Measurements from ENCODE around the gene LTBP4.
"Not testable (repeated sequence)": the region's sequence is repeated elsewhere in the genome, so short reads cannot be mapped to it uniquely, and the experiment has no call there.

The LTBP4 gene

GRCh38 chr19:40630571-40631160 is 29.5 kb downstream of the LTBP4 start:
- no peak for DNase-seq (ENCODE audit: low read depth)

DNA sequence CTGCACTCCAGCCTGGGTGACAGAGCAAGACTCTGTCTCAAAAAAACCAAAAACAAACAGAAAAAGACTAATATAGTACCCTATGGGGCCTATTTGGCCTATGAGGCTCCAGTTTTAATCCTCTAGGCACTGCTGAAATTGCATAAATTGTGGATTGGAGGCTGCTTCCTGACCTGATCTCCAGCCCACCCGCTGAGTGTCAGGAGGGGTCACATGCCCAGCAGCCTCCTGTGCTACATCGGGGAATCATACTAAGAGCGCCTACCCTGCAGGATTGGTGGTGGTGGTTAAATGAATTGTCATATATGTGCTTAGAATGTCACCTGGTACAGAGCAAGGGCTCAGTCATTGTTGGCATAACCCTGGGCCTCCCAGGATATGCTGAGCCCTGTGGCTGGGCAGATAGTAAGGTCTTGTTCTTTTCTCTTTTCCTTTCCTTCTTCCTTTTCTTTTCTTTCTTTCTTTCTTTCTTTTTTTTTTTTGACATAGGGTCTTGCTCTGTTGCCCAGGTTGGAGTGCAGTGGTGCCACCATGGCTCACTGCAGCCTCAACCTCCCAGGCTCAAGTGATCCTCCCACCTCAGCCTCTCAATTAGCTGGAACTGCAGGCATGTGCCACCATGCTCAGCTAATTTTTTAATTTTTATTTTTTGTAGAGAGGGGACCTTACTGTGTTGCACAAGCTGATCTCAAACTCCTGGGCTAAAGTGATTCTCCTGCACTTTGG is 31.3 kb downstream of the LTBP4 start:
- no peak for DNase-seq (ENCODE audit: low read depth)

DNA sequence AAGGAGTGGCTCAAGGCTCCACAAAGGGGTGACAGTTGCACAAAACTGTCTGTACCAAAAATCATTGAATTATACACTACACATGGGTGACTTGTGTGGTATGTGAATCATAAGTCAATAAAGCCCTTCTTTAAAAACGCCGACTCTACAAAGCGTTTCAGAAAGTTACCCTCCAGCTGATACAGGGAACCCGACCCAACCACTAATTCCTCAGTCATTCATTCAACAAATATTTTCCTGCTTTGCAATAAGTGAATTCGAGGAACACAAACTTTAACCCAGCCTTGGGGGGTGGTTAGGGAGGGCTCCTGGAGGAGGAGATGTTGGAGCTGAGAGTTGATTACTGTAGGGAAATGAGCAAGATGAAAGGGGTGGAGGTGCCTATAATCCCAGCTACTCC is 32.0 kb downstream of the LTBP4 start:
- DNase-seq (ENCODE audit: low read depth) = no peak

- no peak for DNase-seq (ENCODE audit: low read depth)
Measured at GRCh38 chr19:40638327-40638726, 37.2 kb downstream of the LTBP4 start.

DNA sequence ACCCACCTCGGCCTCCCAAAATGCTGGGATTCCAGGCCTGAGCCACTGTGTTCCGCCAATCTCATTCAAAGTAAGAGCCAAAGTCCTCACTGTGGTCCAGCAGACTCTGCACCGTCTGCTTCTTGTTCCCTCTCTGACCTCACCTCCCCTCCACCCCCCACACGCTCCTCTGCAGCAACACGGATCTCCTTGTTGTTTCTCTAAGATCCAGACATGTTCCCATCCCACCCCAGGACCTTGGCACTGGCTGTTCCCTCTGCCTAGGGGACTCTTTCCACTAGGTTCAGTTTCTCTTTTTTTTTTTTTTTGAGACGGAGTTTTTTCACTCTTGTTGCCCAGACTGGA is 38.4 kb downstream of the LTBP4 start:
- no peak for DNase-seq (ENCODE audit: low read depth)

DNA sequence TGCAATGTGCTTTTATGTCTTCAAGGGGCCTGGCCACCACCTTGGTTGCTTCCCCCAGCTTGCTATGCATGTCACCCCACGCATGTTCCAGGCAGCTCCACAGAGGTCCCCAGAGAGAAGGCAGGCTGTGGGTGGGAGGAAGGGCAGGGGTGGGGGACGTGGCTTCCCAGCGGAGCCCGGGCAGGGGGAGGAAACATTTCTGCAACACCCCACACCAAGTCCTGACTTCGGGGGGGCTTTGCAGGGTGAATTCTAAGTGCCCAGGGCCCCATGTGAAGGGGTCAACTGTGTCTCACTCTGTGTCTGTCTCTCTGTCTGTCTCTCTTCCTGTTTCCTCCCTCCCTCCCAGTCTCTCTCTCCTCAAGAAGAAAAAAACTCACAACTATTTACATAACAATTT is 39.6 kb downstream of the LTBP4 start:
- DNase-seq (ENCODE audit: low read depth) = no peak

DNA sequence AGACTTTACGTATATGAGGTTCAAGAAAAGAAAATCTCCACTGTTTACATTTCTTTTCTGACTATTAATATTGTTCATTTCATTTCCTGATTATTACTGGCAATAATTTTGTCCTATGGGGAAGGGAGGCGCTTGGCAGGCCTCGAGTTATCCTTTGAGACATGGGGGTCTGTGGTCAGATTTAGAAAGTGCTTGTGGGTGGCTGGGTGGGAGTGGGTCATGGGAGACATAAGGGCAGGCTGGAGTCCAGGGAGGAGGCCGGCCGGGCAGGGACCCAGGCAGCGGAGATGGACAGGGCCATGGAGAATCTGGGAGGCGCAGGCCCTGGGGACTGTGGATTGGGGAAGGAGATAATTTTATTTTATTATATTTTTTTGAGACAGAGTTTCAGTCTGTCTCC is 40.1 kb downstream of the LTBP4 start:
- no peak for DNase-seq (ENCODE audit: low read depth)

GRCh38 chr19:40642051-40642706 is 41.0 kb downstream of the LTBP4 start:
- no peak for DNase-seq (ENCODE audit: low read depth)

DNA sequence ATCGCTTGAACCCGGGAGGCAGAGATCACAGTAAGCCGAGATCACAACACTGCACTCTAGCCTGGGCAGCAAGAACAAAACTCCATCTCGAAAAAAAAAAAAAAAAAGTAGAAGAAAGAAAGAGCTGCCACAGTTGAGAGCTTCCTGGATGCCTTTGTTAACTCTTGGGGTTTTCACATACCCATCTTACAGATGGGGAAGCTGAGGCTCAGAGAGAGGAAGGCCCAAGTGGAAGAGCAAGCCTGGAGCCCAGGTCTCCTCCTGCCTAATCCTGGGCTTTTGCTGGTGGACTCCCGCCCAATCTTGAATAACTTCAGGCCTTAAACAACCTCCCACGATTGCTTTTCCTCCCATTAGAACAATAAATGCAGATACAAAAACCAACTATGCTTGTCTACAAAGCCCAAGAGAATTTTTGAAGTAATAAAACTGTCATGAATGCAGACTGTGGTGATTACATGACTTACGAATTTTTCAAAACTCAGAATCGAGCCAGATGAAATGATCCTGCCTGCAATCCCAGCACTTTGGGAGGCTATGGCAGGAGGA is 41.7 kb downstream of the LTBP4 start:
- no peak for DNase-seq (ENCODE audit: low read depth)

GRCh38 chr19:40646743-40647254 is 45.6 kb downstream of the LTBP4 start:
- no peak for DNase-seq (ENCODE audit: low read depth)

DNA sequence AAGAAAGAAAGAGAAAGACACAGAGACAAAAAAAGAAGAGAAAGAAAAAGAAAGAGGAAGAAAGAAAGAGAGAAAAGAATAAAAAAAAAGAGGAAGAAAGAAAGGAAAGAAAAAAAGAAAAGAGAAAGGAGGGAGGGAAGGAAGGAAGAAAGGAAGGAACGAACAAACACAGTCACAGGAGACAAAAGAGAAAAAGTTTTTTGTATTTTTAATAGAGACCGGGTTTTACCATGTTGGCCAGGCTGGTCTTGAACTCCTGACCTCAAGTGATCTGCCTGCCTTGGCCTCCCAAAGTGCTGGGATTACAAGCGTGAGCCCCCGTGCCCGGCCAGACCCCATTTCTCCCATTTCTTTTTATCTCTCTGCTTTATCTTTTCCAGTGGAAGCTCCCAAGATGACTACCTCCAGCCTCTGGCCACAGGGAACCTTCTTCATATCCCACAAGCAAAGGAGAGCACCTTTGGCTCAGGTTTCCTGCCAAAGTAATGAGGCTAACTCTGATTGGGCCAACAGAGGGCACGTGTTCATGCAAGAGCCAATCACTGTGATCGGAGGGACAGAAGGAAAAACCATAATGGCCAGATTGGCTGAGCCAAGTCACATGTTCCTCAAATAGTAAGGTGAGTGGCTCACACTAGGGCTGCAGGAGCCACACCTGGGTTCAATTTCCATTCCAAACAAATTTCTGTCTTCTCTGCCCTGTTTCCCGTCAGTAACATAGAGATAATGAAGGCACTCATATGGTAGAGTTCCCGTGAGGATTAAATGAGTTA is 48.9 kb downstream of the LTBP4 start:
- DNase-seq (ENCODE audit: low read depth) = not testable (repeated sequence)

DNA sequence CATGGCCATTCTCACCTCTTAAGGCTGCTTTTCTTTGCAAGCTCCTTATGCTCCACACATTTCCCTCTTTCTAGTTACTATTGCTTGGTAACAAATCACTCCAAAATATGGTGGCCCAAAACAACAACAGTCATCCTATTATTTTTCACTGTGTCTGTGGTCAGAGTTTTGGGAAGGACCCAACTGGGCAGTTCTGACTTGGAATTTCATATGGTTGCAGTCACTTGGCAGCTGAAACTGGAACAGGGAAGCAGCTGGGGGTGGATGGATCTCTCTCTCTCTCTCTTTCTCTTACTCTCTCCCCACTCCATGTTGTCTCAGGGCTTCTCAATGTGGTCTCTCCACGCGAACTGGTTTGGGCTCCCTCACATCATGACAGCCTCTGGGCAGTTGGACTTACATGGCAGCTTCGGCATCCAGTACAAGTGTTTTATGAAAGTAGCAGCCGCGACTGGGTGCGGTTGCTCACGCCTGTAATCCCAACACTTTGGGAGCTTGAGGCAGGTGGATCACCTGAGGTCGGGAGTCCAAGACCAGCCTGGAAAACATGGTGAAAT is 49.7 kb downstream of the LTBP4 start:
- DNase-seq (ENCODE audit: low read depth) = no peak

GRCh38 chr19:40652303-40652702 is 51.1 kb downstream of the LTBP4 start:
- DNase-seq (ENCODE audit: low read depth) = not testable (repeated sequence)

GRCh38 chr19:40655684-40656083 is 54.5 kb downstream of the LTBP4 start:
- DNase-seq (ENCODE audit: low read depth) = not testable (repeated sequence)

DNA sequence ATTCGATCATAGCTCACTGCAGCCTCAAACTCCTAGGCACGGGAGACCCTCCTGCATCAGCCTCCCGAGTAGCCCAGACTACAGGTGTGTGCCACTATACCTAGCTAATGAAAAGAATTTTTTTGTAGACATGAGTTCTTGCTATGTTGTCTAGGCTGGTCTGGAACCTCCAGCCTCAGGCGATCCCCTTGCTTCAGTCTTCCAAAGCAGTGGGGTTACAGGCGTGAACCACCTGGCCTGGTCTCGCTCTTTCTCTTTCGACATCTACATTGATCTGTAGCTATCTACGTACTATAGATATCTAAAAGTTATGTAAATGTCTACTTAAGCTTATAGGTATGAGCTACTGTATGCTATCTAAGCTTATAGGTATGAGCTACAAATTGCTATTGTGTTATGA is 56.9 kb downstream of the LTBP4 start:
- DNase-seq (ENCODE audit: low read depth) = no peak

- no peak for DNase-seq (ENCODE audit: low read depth)
Measured at GRCh38 chr19:40659116-40659515, 57.9 kb downstream of the LTBP4 start.

GRCh38 chr19:40659566-40659965 is 58.4 kb downstream of the LTBP4 start:
- DNase-seq (ENCODE audit: low read depth) = no peak

DNA sequence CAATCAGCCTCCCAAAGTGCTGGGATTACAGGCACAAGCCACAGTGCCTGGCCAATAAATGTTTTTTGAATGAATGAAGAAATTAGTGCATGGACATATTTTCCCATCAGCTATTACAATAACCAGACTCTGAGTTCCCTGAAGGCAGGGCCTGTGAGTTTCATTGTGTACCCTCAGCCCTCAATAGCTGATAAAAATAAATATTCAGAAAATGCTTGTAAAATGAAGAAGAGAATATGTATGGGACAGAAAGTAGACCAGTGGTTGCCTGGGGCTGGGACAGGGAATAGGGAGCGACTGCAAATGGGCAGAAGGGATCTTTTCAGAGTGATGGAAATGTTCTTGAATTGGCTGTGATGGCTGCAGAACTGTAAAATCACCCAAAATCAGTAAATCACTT is 60.4 kb downstream of the LTBP4 start:
- DNase-seq (ENCODE audit: low read depth) = no peak

DNA sequence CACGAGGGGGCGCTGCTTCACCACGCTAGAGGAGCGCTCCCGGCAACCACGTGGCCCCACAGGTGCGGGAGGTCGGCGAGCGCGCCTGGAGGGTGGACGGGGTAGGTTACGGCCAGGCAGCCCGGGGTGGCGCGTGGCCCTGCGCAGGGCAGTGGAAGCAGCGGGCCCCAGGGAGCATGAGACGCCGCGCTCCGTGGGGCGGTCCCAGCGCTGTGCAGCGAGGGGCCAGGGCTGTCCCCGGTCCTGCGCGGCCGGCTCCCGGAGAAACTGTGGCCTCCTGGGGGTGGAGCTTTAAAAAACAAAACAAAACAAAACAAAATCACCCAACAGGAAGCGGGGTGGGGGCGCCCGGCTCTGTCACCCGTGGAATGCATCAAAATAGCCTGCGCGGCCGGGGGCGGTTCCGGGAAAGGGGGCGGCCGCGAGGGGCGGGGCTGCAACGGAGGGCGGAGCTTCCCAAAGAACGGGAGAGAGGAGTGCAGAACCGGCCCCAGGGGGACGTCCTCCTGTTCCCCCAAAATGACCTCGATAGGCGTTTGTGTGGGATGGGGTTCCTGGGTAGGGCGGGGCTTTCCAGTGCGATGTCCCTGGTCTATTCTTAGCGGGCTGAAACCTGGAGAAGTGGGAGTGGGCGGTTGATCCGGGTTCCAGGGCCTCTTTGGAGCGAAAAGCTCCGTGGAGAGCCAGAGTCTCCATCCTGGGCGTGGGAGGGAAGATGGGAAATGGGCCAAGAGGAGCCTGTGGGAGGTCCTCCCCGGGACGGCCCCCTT is 61.9 kb downstream of the LTBP4 start:
- DNase-seq (ENCODE audit: low read depth) = peak; percentile 77

DNA sequence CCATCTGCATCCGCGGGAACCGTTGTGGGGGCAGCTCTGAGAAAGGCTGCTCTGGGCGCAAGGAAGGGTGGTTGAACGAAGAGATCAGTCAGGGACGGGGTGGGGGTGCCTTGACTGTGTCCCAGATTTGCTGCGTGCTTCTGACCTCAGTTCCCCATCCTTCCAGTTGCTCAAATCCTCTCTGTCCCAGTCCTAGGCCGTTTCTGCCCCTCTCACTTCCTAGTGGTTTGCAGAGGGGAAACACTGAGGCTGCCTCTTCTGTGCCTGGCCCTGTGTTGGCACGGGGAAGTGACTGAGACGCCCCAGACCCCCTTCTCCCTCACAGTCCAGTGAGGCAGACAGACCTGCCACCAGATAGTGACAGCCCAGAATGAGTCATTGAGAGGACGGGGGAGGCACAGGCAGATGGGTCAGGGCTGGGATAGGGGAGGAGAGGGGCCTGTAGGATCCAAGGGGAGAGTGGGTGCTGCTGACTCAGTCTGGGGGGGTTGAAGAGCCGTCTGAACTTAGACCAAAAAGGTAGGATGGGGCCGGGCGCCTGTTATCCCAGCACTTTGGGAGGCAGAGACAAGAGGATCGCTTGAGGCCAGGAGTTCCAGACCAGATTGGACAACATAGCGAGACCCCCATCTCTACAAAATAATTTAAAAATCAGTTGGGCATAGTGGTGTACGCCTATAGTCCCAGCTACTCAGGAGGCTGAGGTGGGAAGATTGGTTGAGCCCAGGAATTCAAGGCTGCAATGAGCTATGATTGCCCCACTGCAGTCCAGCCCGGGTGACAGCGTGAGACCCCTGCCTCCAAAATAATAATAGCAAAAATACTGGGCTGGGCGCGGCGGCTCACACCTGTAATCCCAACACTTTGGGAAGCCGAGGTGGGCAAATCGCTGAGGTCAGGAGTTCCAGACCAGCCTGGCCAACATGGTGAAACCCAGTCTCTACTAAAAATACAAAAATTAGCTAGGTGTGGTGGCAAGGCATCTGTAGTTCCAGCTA is 62.8 kb downstream of the LTBP4 start:
- DNase-seq (ENCODE audit: low read depth) = no peak
